ENCODE results near the gene CX3CR1.

CX3CR1 gene

GRCh38 chr3:39220407-39221140 lies 59.3 kb downstream of the CX3CR1 start:
- no peak for DNase-seq

GRCh38 chr3:39219702-39220101 lies 60.1 kb downstream of the CX3CR1 start:
- DNase-seq: no peak

- DNase-seq: no peak
Observed at GRCh38 chr3:39216176-39216790, 63.6 kb downstream of the CX3CR1 start.

- DNase-seq: no peak
Observed at GRCh38 chr3:39213613-39214012, 66.2 kb downstream of the CX3CR1 start.
